NCI-H128 (cell line): ENCODE data around the gene SLC66A1.

Experiments
- DNase-seq: peaks from one replicate; lab custom pipeline; 2025; ENCODE audit not compliant: unreplicated experiment; lab: John Stamatoyannopoulos, UW

The SLC66A1 gene

GRCh38 chr1:19360432-19360831, 48.3 kb downstream of the SLC66A1 start:
- DNase-seq = no peak

GRCh38 chr1:19360843-19361610, 48.9 kb downstream of the SLC66A1 start:
- no peak for DNase-seq

GRCh38 chr1:19361611-19362147, 49.6 kb downstream of the SLC66A1 start:
- no peak for DNase-seq

- no peak for DNase-seq
Observed at GRCh38 chr1:19363536-19364152, 51.5 kb downstream of the SLC66A1 start.

- DNase-seq = no peak
Observed at GRCh38 chr1:19365721-19366120, 53.6 kb downstream of the SLC66A1 start.

- DNase-seq = no peak
Observed at GRCh38 chr1:19366599-19367536, 54.7 kb downstream of the SLC66A1 start.

- no peak for DNase-seq
Observed at GRCh38 chr1:19367584-19368041, 55.5 kb downstream of the SLC66A1 start.

GRCh38 chr1:19368050-19368449, 55.9 kb downstream of the SLC66A1 start:
- no peak for DNase-seq

- DNase-seq = no peak
Observed at GRCh38 chr1:19368964-19369363, 56.8 kb downstream of the SLC66A1 start.

GRCh38 chr1:19369396-19370090, 57.4 kb downstream of the SLC66A1 start:
- DNase-seq = no peak

- no peak for DNase-seq
Observed at GRCh38 chr1:19370453-19371170, 58.5 kb downstream of the SLC66A1 start.

GRCh38 chr1:19371226-19372135, 59.4 kb downstream of the SLC66A1 start:
- DNase-seq = no peak

GRCh38 chr1:19372136-19372514, 60.0 kb downstream of the SLC66A1 start:
- DNase-seq = no peak

GRCh38 chr1:19372602-19373001, 60.5 kb downstream of the SLC66A1 start:
- DNase-seq = no peak

- DNase-seq = no peak
Observed at GRCh38 chr1:19373211-19374082, 61.3 kb downstream of the SLC66A1 start.

- DNase-seq = no peak
Observed at GRCh38 chr1:19374083-19374801, 62.1 kb downstream of the SLC66A1 start.

GRCh38 chr1:19374926-19375325, 62.8 kb downstream of the SLC66A1 start:
- no peak for DNase-seq
